ENCODE measurements around the gene PRCP.

Gene PRCP

DNA sequence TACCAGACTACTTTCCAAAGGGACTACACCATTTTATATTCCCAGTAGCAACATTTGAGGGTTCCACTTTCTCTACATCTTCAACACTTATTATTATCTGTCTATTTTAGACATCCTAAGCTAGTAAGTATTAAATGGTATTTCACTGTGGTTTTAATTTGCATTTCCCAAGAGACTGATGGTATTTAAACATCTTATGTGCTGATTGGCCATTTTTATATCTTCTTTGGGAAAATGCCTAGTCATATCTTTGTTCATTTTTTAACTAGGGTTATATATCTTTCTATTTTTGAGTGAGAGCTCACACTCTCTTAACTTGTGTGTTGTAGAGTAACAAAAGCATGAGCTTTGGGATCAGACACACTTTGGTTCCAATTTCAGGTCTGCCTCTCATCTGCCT, 73.7 kb downstream of the PRCP start:
- DNase-seq = no peak

DNA sequence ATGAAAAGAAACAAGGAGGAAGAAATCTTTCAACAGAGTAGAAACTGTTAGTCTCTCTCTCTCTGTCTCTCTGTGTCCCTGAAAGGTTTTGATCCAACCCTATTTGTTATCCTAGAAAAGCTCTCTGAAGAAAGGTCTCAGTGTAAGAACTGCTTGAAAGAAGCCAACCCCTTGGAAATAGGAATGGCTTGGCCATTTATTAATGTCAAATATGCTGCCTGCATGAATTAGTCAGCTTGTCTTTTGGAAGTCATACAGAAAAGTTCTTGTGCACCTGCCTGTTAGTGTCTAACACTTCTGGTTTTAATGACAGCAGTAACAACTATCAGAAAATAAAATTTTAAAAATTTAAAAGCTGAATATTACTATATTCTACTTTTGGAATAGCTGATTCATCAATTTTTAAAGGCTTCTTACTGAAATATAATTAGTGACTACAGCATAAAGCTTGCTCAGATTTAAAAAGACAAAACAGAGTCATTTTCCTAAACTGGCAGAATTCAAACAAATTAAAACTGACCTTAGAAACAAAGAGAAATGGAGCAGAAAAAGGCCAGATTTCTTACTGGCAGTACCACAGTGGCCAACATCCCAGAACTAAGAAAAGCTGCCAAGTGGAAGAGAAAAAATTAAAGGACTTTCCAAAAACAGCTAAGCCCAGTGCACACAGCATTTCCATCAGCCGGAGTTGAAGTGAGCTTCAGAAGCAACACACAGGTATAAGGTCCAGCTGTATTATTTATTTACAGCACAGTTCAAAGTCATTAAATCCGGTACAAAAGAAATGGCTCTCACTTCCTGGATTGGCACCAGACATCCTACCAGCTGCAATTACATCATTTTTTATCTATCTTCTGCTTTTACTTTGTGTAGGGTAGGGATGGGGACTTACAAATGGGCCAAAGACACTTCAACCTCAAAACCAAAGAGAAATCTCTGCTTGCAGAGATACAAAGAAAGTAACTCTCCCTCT, 76.3 kb downstream of the PRCP start:
- no peak for DNase-seq

DNA sequence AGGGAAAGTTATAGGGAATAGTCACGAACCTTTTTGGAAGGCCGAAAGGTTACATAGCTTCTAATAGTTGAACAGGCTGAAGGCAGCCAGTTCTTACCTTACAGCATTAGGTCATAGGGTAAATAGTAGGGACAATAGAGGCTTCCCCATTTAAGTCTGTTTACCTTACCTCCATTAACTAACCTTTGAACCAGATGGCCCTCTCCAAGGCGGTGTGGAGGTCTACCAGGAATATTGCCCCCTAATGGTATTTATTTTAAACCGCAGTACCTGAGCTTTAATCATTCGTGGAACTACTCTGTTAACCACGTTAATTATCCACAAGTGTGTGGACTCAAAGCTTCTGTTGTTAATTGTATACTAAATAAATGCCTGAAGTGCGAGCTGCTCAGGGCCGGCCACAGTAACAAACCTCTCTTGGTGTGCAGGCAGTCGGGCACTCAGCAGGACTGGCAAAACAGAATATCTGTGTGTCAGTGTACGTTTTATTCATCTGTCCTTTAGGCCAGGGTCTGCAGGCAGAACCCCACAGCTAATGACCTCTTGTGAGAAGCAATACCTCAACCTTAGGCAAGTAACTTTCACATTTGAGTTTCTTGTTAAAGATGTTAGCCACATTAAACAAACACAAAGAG, 81.7 kb downstream of the PRCP start:
- no peak for DNase-seq

DNA sequence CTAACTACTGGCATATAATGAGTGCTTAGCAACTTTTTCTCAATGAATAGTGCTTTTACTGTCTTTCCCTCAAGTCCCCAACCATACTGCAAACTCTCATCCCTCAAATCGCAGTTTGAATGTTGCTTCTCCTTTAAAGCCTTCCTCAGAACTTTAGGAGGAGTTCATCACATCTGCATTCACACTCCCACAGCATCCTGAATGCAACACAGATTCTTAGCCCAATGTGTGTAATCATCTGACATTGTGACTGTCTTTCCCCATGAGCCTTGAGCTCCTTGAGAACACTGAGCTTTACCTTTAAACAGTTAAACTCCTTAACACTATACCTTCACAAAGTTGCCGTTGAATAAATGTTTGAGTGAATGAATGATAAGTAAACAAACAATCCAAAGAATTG, 84.8 kb downstream of the PRCP start:
- no peak for DNase-seq

DNA sequence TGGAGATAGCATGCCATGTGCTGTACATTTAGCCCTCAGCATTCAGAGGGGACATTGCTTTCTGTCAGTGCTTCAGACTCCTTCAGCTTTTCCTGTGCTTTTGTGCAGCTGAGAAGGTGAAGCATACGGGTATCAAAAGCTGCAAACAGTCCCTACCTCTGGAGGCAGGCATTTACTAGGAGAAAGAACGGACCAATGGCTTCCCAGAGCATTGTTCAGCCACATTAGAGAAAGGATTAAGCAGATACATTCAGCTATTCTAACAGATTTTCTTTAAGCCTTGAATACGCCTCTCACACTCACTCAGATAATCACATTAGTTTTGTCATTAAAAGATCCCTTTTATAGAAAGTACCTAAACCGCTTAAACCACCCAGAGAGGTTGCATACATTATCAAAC, 85.9 kb downstream of the PRCP start:
- DNase-seq = no peak

DNA sequence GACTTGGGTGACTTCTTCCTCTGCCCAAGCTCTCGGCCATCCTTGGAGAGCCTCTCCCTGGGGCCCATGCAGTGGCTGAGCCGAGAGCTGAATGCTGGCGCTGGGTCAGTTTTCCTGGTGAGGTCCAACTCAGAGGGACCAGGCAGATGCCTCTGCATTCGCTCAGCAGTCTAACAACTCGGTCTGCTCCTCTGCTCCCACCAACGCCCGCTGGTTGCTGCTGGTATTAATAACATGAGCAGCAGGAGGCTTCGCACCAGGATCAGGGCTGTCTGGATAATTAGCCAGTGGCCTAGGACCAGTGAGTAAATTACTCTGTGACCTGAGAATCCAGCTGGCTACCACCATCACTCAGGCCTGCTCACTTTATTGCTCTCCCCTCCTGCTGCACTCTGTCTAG, 88.9 kb downstream of the PRCP start:
- DNase-seq = no peak

DNA sequence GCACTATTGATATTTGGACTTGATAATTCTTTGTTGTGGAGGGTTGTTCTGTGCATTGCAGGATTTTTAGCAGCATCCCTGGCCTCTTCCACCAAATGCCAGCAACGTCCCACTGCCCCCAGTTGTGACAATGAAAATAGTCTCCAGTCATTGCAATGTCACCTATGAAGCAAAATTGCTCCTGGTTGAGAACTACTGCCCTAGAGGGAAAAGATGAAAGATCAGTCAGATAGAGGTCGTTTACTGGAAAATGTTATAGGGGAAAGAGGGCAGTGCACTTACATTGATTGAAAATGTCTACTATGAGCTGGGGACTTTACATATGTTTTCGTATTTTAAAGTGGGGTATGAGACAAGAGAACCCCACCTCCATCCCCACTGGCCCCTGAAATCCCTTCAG, 89.5 kb downstream of the PRCP start:
- DNase-seq = no peak

DNA sequence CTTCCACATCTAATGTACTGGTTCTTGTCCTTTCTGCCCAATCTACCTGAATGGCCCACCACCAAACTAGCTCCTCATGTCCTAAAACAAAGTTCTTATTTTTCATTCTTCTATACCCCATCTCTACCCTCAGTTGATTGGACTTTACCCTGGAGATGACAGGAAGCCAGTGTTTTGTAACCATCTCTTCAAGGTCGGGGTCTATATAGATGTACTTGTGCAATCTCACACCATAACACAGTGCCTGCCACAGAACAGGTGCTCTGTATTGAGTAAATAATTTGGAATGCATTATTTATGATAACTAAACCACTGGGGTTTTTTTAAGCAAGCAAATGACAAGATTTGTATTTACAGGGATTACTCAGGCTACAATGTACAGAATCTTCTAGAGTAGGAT, 89.9 kb downstream of the PRCP start:
- no peak for DNase-seq

DNA sequence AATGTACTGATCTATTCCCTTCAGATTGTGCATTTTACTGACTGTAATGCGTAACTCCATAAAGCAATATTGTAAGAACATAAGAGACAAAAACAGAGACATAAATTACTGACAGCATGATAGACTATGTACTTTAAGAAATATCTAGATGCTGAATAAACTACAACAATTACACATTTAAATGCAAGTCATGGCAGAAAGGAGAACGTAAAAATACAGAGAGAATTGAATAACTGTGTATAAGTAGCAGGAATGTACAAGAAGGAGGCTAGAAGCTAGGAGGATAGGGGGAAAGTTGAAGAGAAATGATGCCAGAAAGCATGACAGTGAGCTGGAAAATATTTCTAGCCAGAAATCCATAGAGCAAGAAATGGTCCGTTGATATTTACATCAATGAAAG, 92.6 kb downstream of the PRCP start:
- no peak for DNase-seq

DNA sequence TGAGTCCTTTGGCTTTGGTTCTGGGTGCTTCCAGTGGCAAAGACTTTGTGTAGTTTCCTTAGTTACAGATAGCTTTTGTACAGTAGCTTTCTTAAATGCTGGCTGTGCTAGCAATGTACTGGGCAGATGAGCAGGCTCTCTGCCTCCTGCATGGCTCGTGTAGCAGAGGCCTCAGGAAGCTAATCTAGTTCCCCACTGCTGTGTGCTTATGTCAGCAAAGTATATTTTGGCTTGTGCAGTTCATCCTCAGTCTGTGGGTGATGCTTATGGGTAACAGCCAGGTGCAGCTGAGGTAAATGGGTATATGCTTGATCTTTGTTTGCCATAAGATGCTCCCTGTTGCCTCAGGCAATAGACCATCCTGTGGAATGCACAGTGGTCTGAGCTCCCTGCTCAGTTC, 97.5 kb downstream of the PRCP start:
- no peak for DNase-seq

DNA sequence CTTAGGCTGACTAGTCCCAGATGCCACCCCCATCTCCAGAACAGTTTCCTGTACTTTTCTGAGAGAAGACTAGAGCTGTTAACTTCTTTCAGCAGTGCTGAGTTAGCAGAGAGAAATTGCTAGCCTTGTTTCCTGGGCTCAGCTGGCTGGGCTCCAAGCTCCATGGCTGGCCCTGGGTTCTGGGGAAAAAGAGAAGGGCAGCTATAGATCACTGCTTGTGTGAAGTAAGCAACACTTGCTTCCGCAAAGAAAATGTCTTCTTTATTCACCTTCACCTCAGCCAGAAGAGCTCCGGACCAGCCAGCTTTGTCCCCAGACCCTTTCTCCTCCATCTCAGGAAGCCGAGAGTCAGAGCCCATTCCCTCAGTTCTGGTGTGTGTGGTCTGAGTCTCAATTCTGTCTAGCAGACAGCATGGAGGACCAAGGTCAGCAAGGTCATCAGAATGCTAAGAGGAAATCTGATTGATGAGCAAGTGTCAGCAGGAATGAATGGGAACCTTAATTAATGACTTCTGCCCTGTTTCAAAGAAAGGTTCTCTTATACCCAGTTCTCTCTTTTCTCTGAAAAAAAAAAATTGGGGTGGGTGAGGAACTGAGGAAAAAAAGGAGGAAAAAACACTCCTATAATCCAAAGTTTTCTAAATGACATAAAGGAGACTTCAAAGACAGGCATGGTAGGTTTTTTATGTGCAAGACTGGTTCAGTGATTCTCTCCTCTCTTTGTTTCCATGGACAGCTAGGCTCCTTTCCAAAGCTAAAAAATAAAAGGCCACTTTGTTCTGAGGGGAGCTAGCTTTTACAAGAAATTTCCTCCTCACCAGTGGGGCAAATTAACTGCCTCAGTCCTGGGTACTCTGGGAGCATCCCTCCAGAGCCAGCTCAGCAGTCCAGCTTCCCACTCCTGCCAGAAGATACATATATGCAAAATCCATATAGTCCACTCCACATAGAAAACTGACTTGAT, 103.0 kb downstream of the PRCP start:
- no peak for DNase-seq

DNA sequence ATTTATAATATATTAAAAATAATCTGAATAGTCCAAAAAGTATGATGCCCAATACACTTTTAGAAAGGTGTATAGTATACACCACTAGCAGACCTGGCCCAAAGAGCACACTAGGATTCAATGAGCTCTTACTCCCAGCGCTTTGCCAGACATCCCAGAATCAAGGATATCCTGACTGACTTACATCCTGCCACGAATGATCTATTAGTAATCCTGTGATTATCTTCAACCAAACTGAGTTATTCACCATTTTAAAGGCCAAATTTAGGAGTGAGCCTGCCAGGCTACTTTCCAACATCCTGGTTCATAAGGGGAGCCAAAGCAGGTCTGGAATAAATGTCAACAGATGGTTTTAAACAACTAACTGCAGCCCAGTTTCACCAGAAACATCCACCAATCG, 105.7 kb downstream of the PRCP start:
- DNase-seq = no peak

DNA sequence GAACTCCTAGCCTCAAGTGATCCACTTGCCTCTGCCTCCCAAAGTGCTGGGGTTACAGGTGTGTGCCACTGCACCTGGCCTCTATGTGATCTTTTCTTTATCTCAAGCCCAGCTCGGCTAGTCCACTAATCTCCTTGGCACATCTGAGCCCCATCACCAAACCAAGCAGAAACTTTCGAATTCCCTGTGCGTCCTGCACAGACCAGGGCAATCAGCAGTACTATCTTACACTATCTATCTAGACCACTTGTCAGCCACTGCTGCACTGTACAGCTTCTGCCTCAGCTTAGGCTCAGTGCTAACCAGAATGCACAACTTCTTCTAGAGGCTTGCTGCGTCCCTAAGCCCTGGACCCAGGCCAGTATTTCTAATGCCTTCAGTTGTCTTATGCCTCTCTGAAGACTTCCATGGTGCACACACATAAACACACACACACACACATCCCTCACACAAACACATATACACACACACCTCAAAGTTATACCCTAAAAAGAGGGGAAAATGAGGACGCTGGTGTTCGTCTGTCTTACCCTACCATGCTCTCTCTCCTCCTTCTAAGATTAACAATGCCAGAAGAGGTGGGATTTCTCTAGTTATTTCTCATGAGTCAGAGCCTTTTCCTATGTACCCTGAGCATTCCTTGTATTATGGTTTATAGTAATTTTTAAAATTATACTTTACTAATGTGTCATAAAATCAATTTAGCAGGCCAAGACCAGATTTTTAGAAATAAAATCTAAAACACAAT, 107.2 kb downstream of the PRCP start:
- DNase-seq = no peak

DNA sequence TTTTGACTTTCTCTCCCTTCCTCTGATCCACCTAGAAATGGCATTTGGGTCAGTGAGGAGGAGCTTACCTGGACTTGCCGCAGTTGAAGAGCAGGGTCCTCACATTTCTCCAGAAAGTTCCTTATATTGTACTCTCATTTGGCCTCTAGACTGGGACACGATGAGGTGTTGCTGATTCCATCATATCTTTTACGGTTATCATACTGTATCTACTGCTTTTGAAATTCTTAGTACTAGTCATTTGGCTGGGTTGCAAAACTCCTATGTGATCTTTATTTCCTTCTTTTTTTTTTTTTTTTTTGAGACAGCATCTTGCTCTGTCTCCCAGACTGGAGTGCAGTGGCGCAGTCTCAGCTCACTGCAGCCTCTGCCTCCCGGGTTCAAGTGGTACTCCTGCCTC, 107.9 kb downstream of the PRCP start:
- DNase-seq = no peak

DNA sequence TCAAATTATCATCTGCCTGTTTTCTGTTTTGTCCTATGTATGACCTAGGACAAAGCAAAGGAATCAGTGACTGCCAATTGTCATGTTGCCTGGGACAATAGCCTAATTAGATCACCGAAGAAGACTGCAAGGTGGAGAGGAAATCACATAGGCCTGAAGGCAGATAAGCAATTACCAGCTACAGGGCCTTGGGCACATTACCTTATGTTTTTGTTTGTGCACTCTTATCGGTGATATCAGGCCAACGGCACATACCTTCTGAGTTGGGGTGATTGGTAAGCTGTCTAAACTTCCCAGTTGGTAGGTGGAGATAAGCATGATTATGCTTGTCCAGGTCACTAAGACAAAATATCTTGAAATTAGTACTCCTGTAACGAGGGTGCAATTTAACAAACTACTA, 108.5 kb downstream of the PRCP start:
- no peak for DNase-seq

DNA sequence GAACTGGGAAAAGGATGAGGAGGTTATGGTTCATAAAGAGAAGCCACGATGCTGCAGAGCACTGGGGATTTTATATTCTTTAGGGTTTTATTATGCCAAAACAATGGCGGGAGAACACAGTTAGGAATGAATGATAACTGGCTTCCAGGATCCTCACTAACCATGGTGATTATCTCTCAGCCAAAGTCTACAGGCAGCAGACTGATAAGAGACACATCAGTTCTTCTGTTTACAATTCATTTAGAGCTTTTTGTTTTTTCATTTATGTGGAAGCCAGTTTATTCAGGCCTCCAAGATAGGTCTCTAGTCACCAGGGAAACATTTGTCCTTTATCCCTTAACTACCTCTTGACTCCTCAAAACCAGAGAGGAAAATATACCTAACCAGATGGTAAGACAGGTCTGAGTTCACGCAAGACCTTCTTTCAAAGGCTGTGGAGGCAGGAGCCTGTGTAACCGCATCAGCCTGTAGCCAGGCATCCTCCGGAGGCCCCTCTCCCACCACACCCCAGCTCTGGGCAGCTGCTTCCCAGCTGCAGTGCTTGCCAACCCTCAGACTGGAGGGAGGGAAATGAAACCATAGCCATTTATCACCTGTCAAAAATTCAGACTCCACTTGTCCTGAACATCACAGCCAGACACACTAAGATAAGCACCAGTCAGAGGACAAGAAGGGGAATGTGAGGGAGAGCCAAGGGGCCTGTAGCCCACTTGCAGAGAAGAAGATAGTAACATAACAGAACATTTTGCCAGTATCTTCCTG, 109.3 kb downstream of the PRCP start:
- DNase-seq = no peak

DNA sequence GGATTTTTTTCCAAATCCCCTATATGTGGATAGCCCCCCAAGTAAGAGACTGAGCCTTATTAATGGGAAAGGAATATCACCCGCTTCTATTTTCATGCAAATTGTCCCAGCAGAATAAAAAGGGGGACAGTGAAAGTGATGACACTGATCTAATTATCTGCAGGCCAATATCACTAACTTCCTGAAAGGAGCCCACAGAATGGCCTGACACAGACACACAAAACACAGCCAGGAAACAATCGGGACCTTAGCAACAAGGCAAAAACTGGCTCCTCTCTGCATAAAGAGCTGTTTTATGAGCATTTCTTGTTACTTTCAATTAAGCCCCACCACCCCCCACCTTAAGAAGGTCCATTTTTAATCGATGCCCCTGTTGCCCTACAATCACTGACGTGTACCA, 112.2 kb downstream of the PRCP start:
- DNase-seq = no peak

DNA sequence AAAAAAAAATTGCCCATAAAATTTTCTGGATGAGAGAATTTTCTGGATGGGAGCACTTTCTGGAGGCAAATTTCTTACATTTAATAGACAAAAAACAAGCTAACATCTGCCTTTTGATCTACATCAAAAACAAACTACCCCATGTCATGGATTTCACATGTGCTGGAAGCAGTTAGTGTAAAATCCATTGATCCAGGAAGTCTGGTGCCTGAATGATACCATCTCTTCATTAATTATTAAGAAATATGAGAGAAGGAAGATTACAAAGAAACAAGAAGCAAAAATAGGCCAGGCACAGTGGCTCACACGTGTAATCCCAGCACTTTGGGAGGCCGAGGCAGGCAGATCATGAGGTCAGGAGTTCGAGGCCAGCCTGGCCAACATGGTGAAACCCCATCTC, 113.4 kb downstream of the PRCP start:
- no peak for DNase-seq

DNA sequence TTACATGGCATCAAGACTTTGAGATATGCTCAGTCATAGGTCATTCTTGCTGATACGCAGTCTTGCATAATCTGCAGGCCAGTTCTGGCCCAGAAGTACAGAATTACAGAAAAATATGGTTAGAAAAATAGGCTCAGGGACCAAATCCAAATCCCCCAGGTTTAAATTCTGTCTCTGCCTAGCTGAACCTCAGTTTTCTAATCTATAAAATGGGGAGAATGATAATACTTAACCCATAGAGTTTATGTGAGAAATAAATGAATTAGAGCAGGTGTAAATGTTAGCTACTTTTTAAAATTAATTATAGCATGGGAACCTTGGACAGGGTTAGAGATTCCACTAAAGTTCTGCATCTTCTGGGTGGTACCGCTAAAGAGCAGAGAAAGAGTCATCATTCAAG, 114.2 kb downstream of the PRCP start:
- no peak for DNase-seq

DNA sequence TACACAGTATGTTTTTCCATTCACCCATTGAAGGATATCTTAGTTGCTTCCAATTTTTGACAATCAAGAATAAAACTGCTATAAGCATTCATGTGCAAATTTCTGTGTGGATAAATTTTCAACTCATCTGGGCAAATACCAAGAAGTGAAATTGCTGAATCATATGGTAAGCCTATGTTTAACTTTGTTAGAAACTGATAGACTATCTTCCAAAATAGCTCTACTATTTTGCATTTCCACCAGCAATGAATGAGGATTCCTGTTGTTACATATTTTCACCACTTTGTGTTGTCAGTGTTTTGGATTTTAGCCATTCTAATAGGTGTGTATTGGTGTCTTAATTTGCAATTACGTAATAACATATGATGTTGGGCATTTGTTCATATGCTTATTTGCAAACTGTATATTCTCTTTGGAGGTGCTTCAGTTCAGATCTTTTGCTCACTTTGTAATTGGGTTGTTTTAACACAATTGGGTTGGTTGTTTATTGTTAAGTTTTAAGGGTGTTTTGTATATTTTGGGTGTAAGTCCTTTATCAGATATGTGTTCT, 117.3 kb downstream of the PRCP start:
- DNase-seq = no peak

DNA sequence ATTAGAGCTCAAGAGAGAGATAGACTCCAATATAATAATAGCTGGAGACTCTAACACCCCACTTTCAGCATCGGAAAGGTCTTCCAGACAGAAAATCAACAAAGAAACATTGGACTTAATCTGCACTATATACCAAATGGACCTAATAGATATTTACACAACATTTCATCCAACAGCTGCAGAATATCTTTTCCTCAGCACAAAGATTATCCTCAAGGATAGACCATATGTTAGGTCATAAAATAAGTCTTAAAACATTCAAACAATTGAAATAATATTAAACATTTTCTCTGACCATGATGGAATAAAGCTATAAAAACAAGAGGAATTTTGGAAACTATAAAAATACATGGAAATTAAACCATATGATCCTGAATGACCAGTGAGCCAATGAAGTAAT, 121.5 kb downstream of the PRCP start:
- DNase-seq = no peak

DNA sequence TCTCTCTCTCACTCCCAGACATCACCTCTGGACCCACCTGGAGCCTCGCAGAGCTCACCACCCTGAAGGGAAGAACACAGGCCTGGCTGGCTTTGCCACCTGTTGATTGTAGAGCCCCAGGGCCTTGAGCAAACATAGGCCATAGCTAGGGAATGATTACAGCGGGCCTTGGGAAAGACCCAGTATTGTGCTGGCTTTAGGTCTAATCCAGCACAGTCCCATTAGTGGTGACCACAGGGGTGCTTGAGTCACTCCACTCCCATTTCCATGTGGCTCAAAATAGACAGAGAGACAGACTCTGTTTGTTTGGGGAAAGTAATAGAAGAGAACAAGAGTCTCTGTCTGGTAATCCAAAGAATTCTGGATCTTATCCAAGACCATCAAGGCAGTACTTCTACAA, 123.9 kb downstream of the PRCP start:
- no peak for DNase-seq

All from NCI-H1417 treated with DMSO at 0.1 percent for 48 hours (cell line).